Daoy (cell line): ENCODE measurements around the gene DPCD. TPM values are rescaled to one million over a fixed set of nuclear protein-coding genes. Genes with fewer than 3 reads are reported as not detected.
A peak's percentile ranks its signal among the peaks of the same experiment; 100 is the strongest.
"Not testable (repeated sequence)": the region's sequence is repeated elsewhere in the genome, so short reads cannot be mapped to it uniquely, and the experiment has no call there.

ENCODE experiments used
- DNase-seq: peaks from one replicate; pipeline ENCODE4 v3.0.0-alpha.2; 2015; ENCODE audit warnings: low read depth
- total RNA-seq: library from RNA; depleted of rRNA; stranded (reverse); fragments of >200 nt; shearing (Covaris generic); gene quantifications from 2 replicates; pipeline ENCODE4 v1.2.3, GENCODE V29; 2014

Gene DPCD
- total RNA-seq, 1 experiment from 2014 or later: 76.1 TPM

GRCh38 chr10:101585841-101586240 is 2.3 kb upstream of the DPCD start:
- no peak for DNase-seq

DNA sequence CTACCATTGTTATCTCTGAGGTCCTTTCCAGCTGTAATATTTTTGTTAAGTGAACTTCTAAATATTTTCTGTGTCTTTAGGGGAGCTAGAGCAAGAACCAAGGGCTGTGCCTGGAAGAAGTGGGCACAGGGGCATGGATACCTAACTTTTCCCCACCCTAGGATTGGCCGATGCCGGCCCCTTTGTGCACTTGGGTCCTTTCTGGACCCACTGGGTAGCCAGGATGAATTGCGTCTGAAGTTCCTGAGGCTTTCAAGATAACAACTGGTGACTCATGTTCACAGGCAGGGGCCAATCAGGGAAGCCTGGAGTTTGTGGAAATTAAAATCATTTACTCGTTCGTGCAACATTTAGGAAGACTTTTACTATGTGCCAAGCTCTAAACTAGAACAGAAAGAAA is 758 bp downstream of the DPCD start:
- DNase-seq: peak; percentile 54

GRCh38 chr10:101593331-101593730 is 5.2 kb downstream of the DPCD start:
- not testable (repeated sequence) for DNase-seq

DNA sequence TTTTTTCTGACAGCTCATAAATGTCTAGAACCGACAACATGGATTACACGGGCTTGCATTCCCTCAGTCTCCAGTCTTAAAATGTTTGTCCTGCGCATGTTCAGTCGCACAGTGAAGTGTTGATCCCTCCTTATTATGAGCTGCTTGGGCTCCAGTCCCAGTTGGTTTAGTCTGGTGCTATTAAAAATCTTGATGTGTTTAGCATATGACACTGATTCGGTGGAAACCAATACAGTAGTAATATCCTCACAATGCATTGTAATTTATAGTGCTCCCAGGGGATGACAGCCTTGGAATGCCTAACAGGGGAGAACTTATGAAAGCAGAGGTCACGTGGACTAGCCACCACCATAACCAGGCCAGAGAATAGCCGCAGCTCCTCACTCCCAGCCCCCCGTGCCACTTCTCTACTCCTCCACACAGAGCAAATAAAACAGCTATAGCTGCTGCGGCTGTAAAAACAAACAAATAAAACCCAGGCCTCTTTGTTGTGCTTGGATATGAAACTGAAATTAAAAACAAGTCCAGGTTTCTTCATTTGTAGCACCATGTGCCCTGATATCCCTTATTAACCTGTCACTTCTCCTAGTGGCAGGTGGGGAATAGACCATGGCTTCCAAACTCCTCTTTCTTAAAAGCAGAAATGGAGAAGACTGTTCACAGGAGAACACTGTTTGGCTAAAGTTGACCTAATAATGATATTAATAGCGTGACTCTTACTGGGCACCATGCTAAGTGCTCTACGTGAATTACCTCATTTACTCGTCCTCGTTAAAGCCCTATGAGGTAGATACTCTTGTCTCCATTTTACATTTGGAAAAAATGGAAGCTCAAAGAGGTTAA is 7.7 kb downstream of the DPCD start:
- DNase-seq: no peak

GRCh38 chr10:101597091-101597900 is 9.2 kb downstream of the DPCD start:
- no peak for DNase-seq

DNA sequence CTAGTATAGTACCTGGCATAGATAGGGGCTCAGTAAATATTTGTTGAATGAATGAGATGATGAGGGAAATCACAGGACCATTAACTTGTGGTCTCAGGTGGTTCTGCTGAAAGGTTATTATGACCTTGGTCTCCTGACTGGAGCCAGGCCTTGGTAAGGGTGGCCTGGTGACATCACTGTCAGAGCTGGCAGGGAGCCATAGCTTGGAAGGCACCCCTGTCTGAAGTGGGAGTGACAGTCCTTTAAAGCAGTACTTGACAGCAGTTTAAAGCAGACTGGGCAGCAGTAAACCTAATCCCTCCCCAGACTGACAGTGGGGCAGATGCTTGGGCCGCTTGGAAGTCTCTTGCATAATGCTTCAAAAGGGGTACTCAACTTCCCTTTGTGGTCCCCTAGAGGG is 13.4 kb downstream of the DPCD start:
- DNase-seq: no peak

DNA sequence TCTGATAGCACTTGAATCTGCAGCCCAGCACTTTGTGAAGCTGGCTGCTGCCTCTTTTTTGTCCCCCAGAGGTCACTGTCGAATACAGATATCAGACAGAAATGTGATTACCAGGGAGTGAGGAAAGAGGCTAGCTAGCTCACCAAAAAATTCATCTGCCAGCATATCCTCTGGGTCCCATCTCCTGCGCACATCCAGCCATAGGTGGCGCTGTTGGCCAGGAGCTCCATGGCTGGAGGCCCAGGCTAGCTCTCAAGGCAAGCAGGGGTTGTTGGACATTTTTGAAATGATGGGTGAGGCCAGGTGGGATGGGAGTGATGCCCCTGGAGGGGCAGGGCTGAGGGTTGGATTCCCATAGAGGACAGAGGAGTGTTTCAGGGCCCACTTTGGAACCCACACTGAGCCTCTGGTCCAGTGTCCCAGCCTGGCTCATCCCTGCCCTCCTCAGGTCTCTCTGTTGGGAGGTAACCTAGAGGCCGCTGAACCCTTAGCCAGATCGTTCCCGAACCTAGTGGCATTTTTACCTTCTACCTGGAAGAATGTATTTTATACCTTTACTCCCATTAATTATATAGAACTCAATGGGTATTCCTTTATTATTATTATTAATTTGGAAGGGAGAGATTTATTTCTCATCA is 14.8 kb downstream of the DPCD start:
- peak; percentile 69 for DNase-seq

DNA sequence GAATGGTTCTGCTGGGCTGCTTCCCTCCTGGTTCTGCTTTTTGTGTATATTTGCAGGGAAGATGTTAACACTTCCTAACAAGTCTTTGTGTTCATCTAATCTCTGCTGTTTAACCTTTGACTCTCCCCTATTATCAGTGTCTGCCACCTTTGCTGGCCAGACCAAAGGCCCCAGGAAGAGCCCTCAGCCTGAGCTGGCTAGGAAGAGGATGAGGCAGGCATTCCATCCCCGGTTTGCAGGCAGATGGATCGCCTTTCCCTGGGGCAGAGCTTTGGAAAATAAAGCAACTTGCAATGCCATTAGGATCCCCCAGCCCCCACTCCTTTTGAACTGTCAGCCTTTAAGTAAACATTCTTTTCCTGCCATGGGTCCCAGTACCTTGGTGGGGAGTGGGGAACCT is 19.0 kb downstream of the DPCD start:
- DNase-seq: no peak

DNA sequence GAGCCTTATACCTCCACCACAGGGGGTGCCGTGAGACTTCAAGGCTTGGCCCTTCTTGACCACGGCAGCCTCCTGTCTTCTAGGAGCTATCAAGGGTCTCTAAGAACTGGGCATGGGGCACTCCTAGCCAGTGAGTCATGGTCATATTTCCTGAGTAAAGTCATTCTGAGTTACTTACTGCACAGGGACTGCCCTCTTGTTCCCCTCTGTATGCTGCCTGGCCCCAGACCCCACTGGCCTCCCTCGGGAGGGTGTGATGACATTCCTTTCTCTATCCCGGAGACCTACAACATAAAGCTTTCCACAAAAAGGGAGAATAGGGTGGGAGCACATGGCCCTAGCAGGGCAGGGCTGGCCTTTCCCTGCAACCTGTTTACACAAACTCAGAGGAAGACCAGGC is 21.4 kb downstream of the DPCD start:
- no peak for DNase-seq

GRCh38 chr10:101611096-101611905 is 23.2 kb downstream of the DPCD start:
- DNase-seq: peak; percentile 19

DNA sequence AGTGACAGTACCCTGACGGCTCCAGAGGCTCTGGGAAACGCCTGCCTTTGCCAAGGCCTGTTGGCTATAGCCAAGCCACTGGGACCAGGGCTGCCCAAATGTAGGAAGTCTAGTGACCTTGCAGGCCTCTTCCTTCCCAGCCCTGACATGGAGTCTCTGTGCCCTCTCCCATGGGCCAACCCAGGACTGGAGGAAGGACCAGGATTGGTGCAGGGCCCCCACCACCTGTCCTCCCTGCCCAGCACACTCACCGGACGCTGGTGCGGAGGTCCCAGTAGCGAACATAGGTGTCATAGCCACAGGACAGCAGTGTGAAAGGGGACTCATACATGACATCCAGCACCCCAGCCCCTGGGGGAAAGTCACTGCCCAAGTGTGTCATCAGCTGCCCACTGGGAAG is 24.0 kb downstream of the DPCD start:
- DNase-seq: no peak

GRCh38 chr10:101612872-101613271 is 24.8 kb downstream of the DPCD start:
- DNase-seq: no peak

DNA sequence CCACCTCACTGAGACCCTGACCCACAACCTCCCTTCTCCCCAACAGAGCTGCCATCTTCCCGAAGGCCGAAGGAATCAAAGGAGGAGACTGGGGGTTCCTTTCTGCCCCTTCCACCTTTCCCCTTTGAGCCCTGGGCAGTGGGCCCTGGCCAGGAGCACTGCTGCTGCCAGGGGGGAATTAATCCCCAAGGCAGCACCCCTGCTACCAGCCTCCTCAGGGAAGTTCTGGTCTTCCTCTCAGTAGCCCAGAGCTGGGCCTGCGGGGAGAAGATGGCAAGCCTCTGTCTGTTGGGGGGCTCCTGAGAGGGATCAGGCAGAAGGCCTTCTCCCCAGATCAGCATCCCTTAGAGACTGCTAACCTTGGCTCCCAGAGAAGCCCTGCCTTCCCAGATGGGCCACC is 25.5 kb downstream of the DPCD start:
- DNase-seq: no peak

- DNase-seq: no peak
Observed at GRCh38 chr10:101614663-101615524, 26.8 kb downstream of the DPCD start.

DNA sequence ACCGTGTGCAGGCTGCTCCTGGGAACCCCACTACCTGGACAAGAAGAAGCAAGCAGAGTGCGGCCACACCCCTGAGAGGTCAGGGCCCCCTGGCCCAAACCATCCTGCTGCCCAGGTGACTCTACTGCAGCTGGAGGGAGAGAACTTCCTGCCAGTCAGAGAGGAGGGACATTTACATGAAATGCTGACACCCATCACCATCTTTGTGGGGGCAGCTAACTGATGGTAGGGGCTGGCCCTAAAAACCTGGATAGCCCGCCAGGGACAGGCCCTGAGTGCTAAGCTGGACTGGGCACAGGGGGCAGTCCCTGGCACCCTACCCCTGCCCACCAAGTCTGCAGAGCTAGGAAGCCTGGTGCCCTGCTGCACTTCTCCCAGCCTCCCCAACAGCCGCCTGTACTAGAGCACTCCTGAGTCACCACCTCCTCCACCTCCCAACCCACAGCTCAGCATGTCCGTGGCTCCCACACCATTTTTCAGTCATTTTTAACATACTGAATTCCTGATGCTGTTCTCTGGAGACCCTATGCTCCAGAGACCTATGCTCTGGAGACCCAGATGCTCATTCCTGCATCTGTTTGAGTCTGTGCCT is 27.5 kb downstream of the DPCD start:
- DNase-seq: no peak

- no peak for DNase-seq
Observed at GRCh38 chr10:101616415-101617101, 28.4 kb downstream of the DPCD start.

GRCh38 chr10:101617102-101617823 is 29.1 kb downstream of the DPCD start:
- no peak for DNase-seq

DNA sequence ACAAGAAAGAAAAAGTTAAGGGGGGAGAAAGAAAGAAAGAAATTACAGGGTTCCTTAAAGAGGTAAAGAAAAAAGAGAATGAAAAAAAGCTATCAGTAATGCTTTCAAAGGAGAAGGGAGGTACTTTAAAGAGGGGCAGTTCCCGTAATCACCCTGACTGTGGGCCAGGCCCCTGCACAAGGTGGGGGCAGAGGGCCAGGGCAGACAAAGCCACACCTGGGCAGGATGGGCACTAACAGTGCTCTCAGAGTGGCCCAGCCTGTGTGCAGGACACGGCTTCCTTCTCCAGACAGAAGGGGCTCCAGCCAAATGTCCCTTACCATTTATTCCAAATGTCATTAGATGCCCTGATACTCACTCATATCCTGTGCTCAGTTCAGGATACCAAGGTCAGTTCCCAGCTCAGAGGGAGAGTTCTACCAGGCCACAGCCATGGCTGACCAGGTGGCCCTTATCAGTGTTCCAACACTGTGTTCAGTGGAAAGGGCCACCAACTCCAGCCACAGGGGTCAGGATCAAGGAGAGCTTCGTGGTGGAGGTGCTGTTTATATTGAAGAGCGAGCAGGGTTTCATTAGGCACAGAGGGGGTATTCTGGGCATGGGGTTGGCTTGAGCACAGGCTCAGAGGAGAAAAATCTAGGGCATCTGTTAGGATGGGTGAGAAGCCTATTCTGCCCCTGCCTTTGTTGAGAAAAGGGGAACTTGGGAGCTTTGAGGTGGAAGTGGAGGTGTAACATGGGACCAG is 29.9 kb downstream of the DPCD start:
- DNase-seq: no peak
